ENCODE results near the gene MPO.
A peak's percentile ranks its signal among the peaks of the same experiment; 100 is the strongest.

Gene MPO

GRCh38 chr17:58280480-58281217, at the start of gene MPO:
MPO (minus strand) TSS chr17:58280935; CDS start chr17:58280758, 177 bp downstream.
- no peak for DNase-seq (ENCODE audit: low read depth in 2 of 2, low spot score in 1 of 2)

- no peak for DNase-seq (ENCODE audit: low read depth in 2 of 2, low spot score in 1 of 2)
These were observed 49.2 kb upstream of the MPO start for GRCh38 chr17:58329810-58330537.

GRCh38 chr17:58329035-58329809, 48.5 kb upstream of the MPO start:
- peak; percentile 76 to 82 for DNase-seq (ENCODE audit: low read depth in 2 of 2, low spot score in 1 of 2)

GRCh38 chr17:58328195-58329034, 47.7 kb upstream of the MPO start, which contains the start of gene TSPOAP1:
TSPOAP1 (minus strand) TSS chr17:58328795; CDS start chr17:58327920, 875 bp downstream.
- peak; percentile 70 to 77 for DNase-seq (ENCODE audit: low read depth in 2 of 2, low spot score in 1 of 2)

GRCh38 chr17:58327363-58328194, 46.8 kb upstream of the MPO start:
- no peak for DNase-seq (ENCODE audit: low read depth in 2 of 2, low spot score in 1 of 2)

GRCh38 chr17:58326609-58327362, 46.1 kb upstream of the MPO start:
- no peak for DNase-seq (ENCODE audit: low read depth in 2 of 2, low spot score in 1 of 2)

GRCh38 chr17:58325976-58326468, 45.3 kb upstream of the MPO start:
- no peak for DNase-seq (ENCODE audit: low read depth in 2 of 2, low spot score in 1 of 2)

- no peak for DNase-seq (ENCODE audit: low read depth in 2 of 2, low spot score in 1 of 2)
These were observed 44.6 kb upstream of the MPO start for GRCh38 chr17:58325289-58325726.

GRCh38 chr17:58324409-58325288, 43.9 kb upstream of the MPO start:
- DNase-seq (ENCODE audit: low read depth in 2 of 2, low spot score in 1 of 2) = no peak

- no peak for DNase-seq (ENCODE audit: low read depth in 2 of 2, low spot score in 1 of 2)
These were observed 43.3 kb upstream of the MPO start for GRCh38 chr17:58324056-58324408.

- DNase-seq (ENCODE audit: low read depth in 2 of 2, low spot score in 1 of 2) = no peak
These were observed 42.8 kb upstream of the MPO start for GRCh38 chr17:58323366-58324055.

GRCh38 chr17:58322581-58323185, 41.9 kb upstream of the MPO start:
- no peak for DNase-seq (ENCODE audit: low read depth in 2 of 2, low spot score in 1 of 2)

GRCh38 chr17:58321571-58322525, 41.1 kb upstream of the MPO start:
- no peak for DNase-seq (ENCODE audit: low read depth in 2 of 2, low spot score in 1 of 2)

GRCh38 chr17:58320570-58321323, 40.0 kb upstream of the MPO start:
- DNase-seq (ENCODE audit: low read depth in 2 of 2, low spot score in 1 of 2) = no peak

GRCh38 chr17:58320163-58320558, 39.4 kb upstream of the MPO start:
- DNase-seq (ENCODE audit: low read depth in 2 of 2, low spot score in 1 of 2) = no peak

Measured in stimulated activated CD8-positive, alpha-beta memory T cell treated with anti-CD3 and anti-CD28 coated beads, Interleukin-4, amount 100 ng/mL, for 4 hours (primary cell).